CD4-positive, CD25-positive, alpha-beta regulatory T cell (primary cell): ENCODE results near the gene SUPT7L. TPM values are rescaled to one million over a fixed set of nuclear protein-coding genes. Genes with fewer than 3 reads are reported as not detected.

Source experiments
- ATAC-seq, 2 donors: fragments of 150-1000 bp; cut with Tn5 transposase; one replicate each; pipeline ENCODE4 v1.10.0; 2021; ENCODE audit warnings: low read depth in 2 of 2, moderate number of reproducible peaks in 2 of 2, moderate library complexity in 1 of 2
- DNase-seq, 3 donors: peaks; one replicate each; pipeline versions ENCODE4 v3.0.0 to v3.0.0-alpha.2; 2012 to 2022; ENCODE audit warnings: mixed read lengths in 1 of 3
- H3K27ac ChIP-seq: one replicate; pipeline ENCODE4 v1.7.0; 2013; ENCODE audit warnings: mild to moderate bottlenecking, low read length; ENCODE audit not compliant: insufficient read depth, poor library complexity, severe bottlenecking
- H3K27me3 ChIP-seq: one replicate; pipeline ENCODE4 v1.7.0; 2013; ENCODE audit warnings: low read length; ENCODE audit not compliant: control insufficient read depth, insufficient read depth
- H3K36me3 ChIP-seq: one replicate; pipeline ENCODE4 v1.7.0; 2013; ENCODE audit warnings: mild to moderate bottlenecking, low read length, moderate library complexity; ENCODE audit not compliant: control insufficient read depth, insufficient read depth
- H3K4me1 ChIP-seq: 2 replicates; pipeline ENCODE4 v1.7.0; 2013; ENCODE audit warnings: mild to moderate bottlenecking, low read length; ENCODE audit not compliant: insufficient read depth, control insufficient read depth, poor library complexity, severe bottlenecking
- H3K4me3 ChIP-seq: one replicate; pipeline ENCODE4 v1.7.0; 2013; ENCODE audit warnings: low read depth, mild to moderate bottlenecking, low read length, moderate library complexity
- H3K9me3 ChIP-seq, 2 experiments: 1 replicate in 1 of 2; 2 replicates in 1 of 2; pipeline ENCODE4 v1.7.0; 2013; ENCODE audit warnings: low read length in 2 of 2, mild to moderate bottlenecking in 1 of 2, moderate library complexity in 1 of 2; ENCODE audit not compliant: control insufficient read depth in 2 of 2
- H3K27ac Mint-ChIP-seq, 3 donors: one replicate each; pipeline ENCODE4 v1.8.0; 2020 to 2022; ENCODE audit warnings: mild to moderate bottlenecking in 3 of 3, mixed read lengths in 3 of 3, moderate library complexity in 2 of 3
- H3K27me3 Mint-ChIP-seq: one replicate; pipeline ENCODE4 v1.8.0; 2022; ENCODE audit warnings: mild to moderate bottlenecking, mixed read lengths
- H3K36me3 Mint-ChIP-seq: one replicate; pipeline ENCODE4 v1.8.0; 2020; ENCODE audit warnings: mixed read lengths
- H3K4me1 Mint-ChIP-seq, 4 donors: one replicate each; pipeline ENCODE4 v1.8.0; 2020 to 2022; ENCODE audit warnings: mixed read lengths in 4 of 4, mild to moderate bottlenecking in 1 of 4
- H3K4me3 Mint-ChIP-seq, 4 donors: one replicate each; pipeline ENCODE4 v1.8.0; 2020 to 2022; ENCODE audit warnings: mild to moderate bottlenecking in 4 of 4, mixed read lengths in 4 of 4, moderate library complexity in 3 of 4
- H3K9me3 Mint-ChIP-seq, 7 donors: one replicate each; pipeline ENCODE4 v1.8.0; 2020 to 2022; ENCODE audit warnings: mixed read lengths in 7 of 7, mild to moderate bottlenecking in 3 of 7, moderate library complexity in 2 of 7
- polyA plus RNA-seq, 4 donors: library from polyadenylated mRNA; unstranded; fragments of 300-500 nt; fragmentation: Illumina TruSeq; gene quantifications; one replicate each; pipeline ENCODE4 v1.2.3, GENCODE V29; 2021
- total RNA-seq: library from RNA; stranded (reverse); gene quantifications from one replicate; pipeline ENCODE4 v1.2.3, GENCODE V29; 2022

Gene SUPT7L, protein sequence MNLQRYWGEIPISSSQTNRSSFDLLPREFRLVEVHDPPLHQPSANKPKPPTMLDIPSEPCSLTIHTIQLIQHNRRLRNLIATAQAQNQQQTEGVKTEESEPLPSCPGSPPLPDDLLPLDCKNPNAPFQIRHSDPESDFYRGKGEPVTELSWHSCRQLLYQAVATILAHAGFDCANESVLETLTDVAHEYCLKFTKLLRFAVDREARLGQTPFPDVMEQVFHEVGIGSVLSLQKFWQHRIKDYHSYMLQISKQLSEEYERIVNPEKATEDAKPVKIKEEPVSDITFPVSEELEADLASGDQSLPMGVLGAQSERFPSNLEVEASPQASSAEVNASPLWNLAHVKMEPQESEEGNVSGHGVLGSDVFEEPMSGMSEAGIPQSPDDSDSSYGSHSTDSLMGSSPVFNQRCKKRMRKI
- total RNA-seq: 51.4 TPM
- 10 to 100 TPM; 18.3 to 23.9 (median 20.9) TPM for polyA plus RNA-seq

DNA sequence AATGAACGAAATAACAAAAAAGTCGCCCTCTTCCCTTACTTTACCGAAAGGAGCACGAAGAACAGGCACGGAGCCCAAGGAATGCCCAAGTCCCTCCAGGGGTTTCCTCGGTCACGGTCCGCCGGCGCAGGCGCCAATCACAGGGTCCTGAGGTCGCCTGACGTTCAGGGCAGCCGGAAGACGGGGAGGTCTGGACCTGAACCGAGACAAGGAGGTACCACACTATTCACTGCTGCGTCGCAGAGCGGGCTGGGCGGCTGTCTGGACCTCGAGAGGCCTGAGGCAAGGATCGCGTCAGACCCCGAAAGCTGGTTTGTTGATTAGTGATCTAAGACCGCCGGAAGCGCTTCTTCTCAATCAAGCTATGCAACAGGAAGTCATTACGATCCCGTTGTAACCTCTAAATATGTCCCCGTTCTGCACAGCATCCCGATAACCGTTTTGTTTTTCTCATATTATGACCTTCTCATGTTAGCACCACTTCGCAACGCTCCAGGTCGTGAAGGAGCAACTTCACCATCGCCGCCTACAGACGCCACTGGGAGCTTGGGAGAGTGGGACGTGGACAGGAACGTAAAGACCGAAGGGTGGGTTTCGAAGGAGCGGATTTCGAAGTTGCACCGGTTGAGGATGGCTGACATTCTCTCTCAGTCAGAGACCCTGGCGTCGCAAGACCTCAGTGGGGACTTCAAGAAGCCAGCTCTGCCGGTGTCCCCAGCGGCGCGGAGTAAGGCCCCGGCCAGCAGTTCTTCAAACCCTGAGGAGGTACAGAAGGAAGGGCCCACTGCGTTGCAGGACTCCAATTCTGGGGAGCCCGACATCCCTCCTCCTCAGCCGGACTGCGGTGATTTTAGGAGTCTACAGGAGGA lies at the start of gene SUPT7L, which contains the start of gene SLC4A1AP:
SUPT7L (minus strand) TSS at position 330 of the 869 bp plus-strand sequence. CDS start 1,422 bp downstream, outside the sequence.
SLC4A1AP (plus strand) TSS at position 605 of the 869 bp plus-strand sequence; CDS start at position 631, 26 bp downstream.
- ATAC-seq (peak; percentile 76), DNase-seq (peak; percentile 66 to 91 (median 87))
- Histone ChIP-seq H3K36me3 (peaks cover 38% of the 10 kb centered on the region), H3K27me3 (no peaks in the 10 kb centered on the region), H3K4me1 (peaks cover 26% of the 10 kb centered on the region), H3K27ac (peak within 1 kb of the TSS; percentile 93), H3K4me3 (peak within 1 kb of the TSS; percentile 98), H3K9me3 (no peaks in the 10 kb centered on the region)
- Mint-ChIP-seq H3K4me3 (peak within 1 kb of the TSS; percentile 90 to 100 (median 98)), H3K27me3 (peaks cover 4% of the 10 kb centered on the region), H3K9me3 (no peaks in the 10 kb centered on the region), H3K4me1 (peaks cover 23 to 68% (median 51%) of the 10 kb centered on the region in 4 donors), H3K27ac (peak within 1 kb of the TSS; percentile 99 to 100 (median 99)), H3K36me3 (peaks cover 31% of the 10 kb centered on the region)

DNA sequence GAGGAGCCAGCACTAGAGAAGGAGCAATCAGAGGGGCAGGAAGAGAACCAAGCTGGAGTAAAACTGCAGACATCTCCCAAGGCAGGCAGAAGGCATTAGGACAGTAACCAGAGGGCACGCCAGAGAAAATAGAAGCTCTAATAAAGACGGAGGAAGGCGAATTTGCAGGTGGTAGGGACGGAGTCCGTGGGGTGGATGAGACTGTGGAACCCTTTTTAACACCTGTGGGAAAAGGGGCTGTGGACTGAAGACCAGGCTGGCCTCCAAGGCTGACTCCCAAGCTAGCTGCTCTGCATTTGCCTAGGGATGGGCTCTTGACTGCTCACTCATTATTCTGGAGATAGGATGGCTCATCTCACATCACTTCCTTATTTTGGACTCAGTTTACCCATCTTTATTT lies 49.8 kb upstream of the SUPT7L start:
- no peak overlapping the region for H3K4me3 ChIP-seq
- peaks cover 0 to 3% (median 0%) of the 10 kb centered on the region in 7 donors for H3K9me3 Mint-ChIP-seq
- H3K36me3 ChIP-seq: no peaks in the 10 kb centered on the region
- H3K27ac Mint-ChIP-seq: no peak overlapping the region
- H3K27ac ChIP-seq: no peak overlapping the region
- no peaks in the 10 kb centered on the region for H3K27me3 ChIP-seq
- DNase-seq (no peak), ATAC-seq (no peak)
- H3K27me3 Mint-ChIP-seq: peaks cover 19% of the 10 kb centered on the region
- peaks cover 5 to 22% (median 10%) of the 10 kb centered on the region in 4 donors for H3K4me1 Mint-ChIP-seq
- H3K4me3 Mint-ChIP-seq: no peak overlapping the region
- H3K4me1 ChIP-seq: peaks cover 13% of the 10 kb centered on the region
- no peaks in the 10 kb centered on the region for H3K36me3 Mint-ChIP-seq
- no peaks in the 10 kb centered on the region for H3K9me3 ChIP-seq

DNA sequence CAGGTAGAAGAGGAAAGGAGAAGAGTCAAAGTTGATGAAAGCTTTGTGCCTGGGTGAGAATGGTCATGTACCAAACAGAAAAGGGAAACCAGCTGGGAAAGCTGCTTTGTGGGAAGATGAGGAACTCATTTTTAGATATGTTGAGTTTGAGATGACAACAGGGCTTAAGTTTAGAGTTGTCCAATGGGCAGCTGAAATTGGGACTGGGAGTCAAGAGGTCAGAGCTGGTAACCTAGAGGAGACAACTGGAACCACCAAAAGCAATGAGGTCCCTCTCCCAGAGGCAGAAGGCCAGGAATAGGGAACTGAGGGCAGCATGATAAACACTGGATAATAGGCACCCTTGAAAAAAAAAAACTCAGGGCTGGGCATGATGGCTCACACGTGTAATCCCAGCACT lies 49.1 kb upstream of the SUPT7L start:
- ATAC-seq: no peak
- H3K9me3 ChIP-seq: no peaks in the 10 kb centered on the region
- H3K4me1 Mint-ChIP-seq: peaks cover 5 to 22% (median 10%) of the 10 kb centered on the region in 4 donors
- peaks cover 13% of the 10 kb centered on the region for H3K4me1 ChIP-seq
- no peak for DNase-seq
- peak overlapping the region in 2 of 4 donors; percentile 2 to 10 for H3K4me3 Mint-ChIP-seq
- H3K9me3 Mint-ChIP-seq: peaks cover 0 to 1% (median 0%) of the 10 kb centered on the region in 7 donors
- no peaks in the 10 kb centered on the region for H3K36me3 ChIP-seq
- H3K36me3 Mint-ChIP-seq: no peaks in the 10 kb centered on the region
- H3K4me3 ChIP-seq: no peak overlapping the region
- H3K27ac Mint-ChIP-seq: peak overlapping the region in 1 of 3 donors; percentile 85
- H3K27ac ChIP-seq: no peak overlapping the region
- no peaks in the 10 kb centered on the region for H3K27me3 ChIP-seq
- peaks cover 19% of the 10 kb centered on the region for H3K27me3 Mint-ChIP-seq

DNA sequence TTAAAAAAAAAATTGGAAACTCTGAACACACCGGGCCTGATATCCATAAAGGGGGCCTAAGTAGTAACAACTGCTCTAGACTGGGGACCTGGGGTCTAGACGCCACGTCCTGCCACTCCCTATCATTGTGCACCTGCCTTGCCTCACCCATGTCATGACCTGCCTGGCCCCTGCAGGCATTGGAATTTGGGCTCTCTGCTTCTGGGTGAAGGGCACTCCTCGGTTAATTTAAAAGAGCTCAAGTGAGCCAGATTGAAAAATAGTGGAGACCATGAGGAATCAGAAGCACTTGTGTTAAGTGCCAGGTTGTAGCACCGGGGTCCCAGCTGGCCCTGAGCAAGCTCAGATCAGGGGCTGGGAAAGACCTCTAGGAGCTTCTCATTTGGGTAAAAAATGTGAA lies 48.4 kb upstream of the SUPT7L start:
- no peaks in the 10 kb centered on the region for H3K27me3 ChIP-seq
- H3K9me3 ChIP-seq: no peaks in the 10 kb centered on the region
- Mint-ChIP-seq H3K4me1 (peaks cover 0 to 17% (median 7%) of the 10 kb centered on the region in 4 donors), H3K27ac (no peak overlapping the region), H3K36me3 (no peaks in the 10 kb centered on the region), H3K9me3 (peaks cover 0 to 1% (median 0%) of the 10 kb centered on the region in 7 donors), H3K4me3 (no peak overlapping the region), H3K27me3 (peaks cover 13% of the 10 kb centered on the region)
- no peak for ATAC-seq
- H3K4me3 ChIP-seq: no peak overlapping the region
- H3K4me1 ChIP-seq: peaks cover 13% of the 10 kb centered on the region
- H3K36me3 ChIP-seq: no peaks in the 10 kb centered on the region
- no peak for DNase-seq
- no peak overlapping the region for H3K27ac ChIP-seq

DNA sequence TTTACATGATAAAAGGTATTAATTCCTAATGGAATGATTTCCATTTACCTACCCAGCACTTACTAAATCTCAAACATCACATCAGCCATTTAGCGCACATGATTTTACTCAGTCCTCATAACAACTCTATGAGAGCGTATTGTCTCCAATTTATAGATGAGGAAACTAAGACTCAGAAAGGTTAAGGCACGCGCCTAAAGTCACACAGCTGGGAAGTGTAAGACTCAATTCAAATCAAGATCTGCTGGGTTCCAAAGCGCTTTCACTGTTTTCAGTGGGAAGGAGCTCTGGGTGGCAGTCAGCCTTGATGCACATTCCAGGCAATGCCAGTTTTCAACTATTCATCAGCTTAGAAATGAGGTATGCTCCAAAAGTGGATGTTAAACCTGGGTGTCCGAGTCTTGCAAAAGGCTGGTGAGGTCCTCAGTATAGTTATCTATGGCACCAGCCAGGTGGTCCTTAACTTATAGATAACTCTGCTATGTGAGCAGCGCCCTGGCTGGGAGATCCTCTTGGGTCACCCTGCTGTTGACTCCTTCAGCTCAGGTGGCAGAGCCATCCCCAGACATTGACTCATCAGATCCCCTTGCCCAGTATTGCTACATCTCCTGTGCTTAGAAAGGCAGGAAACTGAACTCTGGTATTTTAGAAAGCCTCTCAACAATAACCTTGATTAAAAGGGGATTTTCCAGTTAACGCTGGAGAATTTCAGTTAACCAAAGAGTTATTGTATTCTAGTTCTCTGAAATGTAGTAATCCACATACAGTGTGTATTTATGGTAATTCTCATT lies 47.4 kb upstream of the SUPT7L start:
- H3K27me3 Mint-ChIP-seq: peaks cover 9% of the 10 kb centered on the region
- H3K9me3 ChIP-seq: no peaks in the 10 kb centered on the region
- no peak overlapping the region for H3K4me3 Mint-ChIP-seq
- H3K4me3 ChIP-seq: no peak overlapping the region
- no peak overlapping the region for H3K27ac ChIP-seq
- DNase-seq: no peak
- H3K36me3 Mint-ChIP-seq: no peaks in the 10 kb centered on the region
- H3K27me3 ChIP-seq: no peaks in the 10 kb centered on the region
- H3K36me3 ChIP-seq: no peaks in the 10 kb centered on the region
- peaks cover 5% of the 10 kb centered on the region for H3K4me1 ChIP-seq
- peaks cover 0 to 1% (median 0%) of the 10 kb centered on the region in 7 donors for H3K9me3 Mint-ChIP-seq
- H3K4me1 Mint-ChIP-seq: peaks cover 0 to 12% (median 3%) of the 10 kb centered on the region in 4 donors
- no peak for ATAC-seq
- H3K27ac Mint-ChIP-seq: peak overlapping the region in 1 of 3 donors; percentile 17

DNA sequence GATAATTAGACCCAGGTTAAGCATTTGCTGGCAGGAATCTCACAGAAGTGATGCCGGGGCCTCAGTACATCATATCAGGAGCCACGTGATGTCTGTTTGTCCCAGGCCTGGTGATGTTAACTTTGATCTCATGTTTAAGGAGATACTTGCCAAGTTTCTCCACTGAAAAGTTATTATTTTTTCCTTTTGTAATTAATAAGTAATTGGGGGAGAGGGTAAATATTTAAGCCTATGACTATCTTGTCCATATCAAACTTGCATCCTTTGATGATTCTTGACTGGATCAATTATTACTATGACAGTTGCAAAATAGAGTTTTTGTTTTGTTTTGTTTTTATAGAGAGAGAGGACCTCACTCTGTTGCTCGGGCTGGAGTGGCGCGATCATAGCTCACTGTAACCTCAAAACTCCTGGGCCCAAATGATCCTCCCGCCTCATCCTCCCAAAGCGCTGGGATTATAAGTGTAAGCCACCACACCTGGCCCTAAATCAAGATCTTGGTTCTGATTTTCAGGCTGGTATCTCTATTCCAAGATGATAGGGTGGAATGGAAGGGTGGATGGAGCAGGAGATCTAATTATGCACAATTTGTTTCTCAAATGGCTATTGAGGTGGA lies 46.7 kb upstream of the SUPT7L start:
- no peaks in the 10 kb centered on the region for H3K36me3 ChIP-seq
- Mint-ChIP-seq H3K36me3 (no peaks in the 10 kb centered on the region), H3K27me3 (peaks cover 9% of the 10 kb centered on the region), H3K9me3 (peaks cover 0 to 1% (median 0%) of the 10 kb centered on the region in 7 donors), H3K4me3 (no peak overlapping the region), H3K4me1 (peaks cover 0 to 11% (median 3%) of the 10 kb centered on the region in 4 donors), H3K27ac (peak overlapping the region in 1 of 3 donors; percentile 17)
- H3K27me3 ChIP-seq: no peaks in the 10 kb centered on the region
- H3K9me3 ChIP-seq: no peaks in the 10 kb centered on the region
- H3K4me1 ChIP-seq: no peaks in the 10 kb centered on the region
- H3K27ac ChIP-seq: no peak overlapping the region
- ATAC-seq (no peak), DNase-seq (no peak)
- no peak overlapping the region for H3K4me3 ChIP-seq
